Fibroblast of lung (primary cell): ENCODE results near the gene SNRPD1. TPM values are rescaled to one million over a fixed set of nuclear protein-coding genes. Genes with fewer than 3 reads are reported as not detected.

Experiments
- DNase-seq, 2 donors: peaks; one replicate each; pipeline versions ENCODE4 v3.0.0 to v3.0.0-alpha.2; 2010; ENCODE audit warnings: low read depth in 2 of 2
- H2AFZ ChIP-seq: 2 replicates; pipeline ENCODE4 v1.5.1; 2012; ENCODE audit warnings: low read length, control low read depth, inconsistent platforms
- H3K27ac ChIP-seq: 2 replicates; pipeline ENCODE4 v1.5.1; 2011; ENCODE audit warnings: low read length, control low read depth; ENCODE audit not compliant: insufficient read depth
- H3K27me3 ChIP-seq: 2 replicates; pipeline ENCODE4 v1.5.1; 2011; ENCODE audit warnings: mild to moderate bottlenecking, low read length; ENCODE audit not compliant: control insufficient read depth, insufficient read depth
- H3K36me3 ChIP-seq: 2 replicates; pipeline ENCODE4 v1.5.1; 2011; ENCODE audit warnings: low read length; ENCODE audit not compliant: control insufficient read depth, insufficient read depth
- H3K4me1 ChIP-seq: 2 replicates; pipeline ENCODE4 v1.5.1; 2011; ENCODE audit warnings: low read length; ENCODE audit not compliant: control insufficient read depth, insufficient read depth; ENCODE audit errors: extremely low read depth
- H3K4me2 ChIP-seq: 2 replicates; pipeline ENCODE4 v1.5.1; 2011; ENCODE audit warnings: low read length, control low read depth; ENCODE audit not compliant: insufficient read depth; ENCODE audit errors: extremely low read depth
- H3K4me3 ChIP-seq, 4 experiments: fragments of 200-600 bp in 1 of 4; sonication (generic) in 1 of 4; replicated peaks in 1 of 4; 2 replicates each; pipeline ENCODE4 v1.5.1; 2011 to 2016; ENCODE audit warnings: low read length in 4 of 4, low read depth in 3 of 4, mild to moderate bottlenecking in 3 of 4, control low read depth in 2 of 4, inconsistent platforms in 1 of 4, mixed read lengths in 1 of 4; ENCODE audit not compliant: insufficient read depth in 1 of 4; ENCODE audit errors: control extremely low read depth in 1 of 4
- H3K79me2 ChIP-seq: 2 replicates; pipeline ENCODE4 v1.5.1; 2012; ENCODE audit warnings: mild to moderate bottlenecking, low read length, inconsistent platforms; ENCODE audit not compliant: control insufficient read depth, insufficient read depth
- H3K9ac ChIP-seq: 2 replicates; pipeline ENCODE4 v1.5.1; 2011; ENCODE audit warnings: mild to moderate bottlenecking, low read length, control low read depth; ENCODE audit not compliant: insufficient read depth
- H3K9me3 ChIP-seq: 2 replicates; pipeline ENCODE4 v1.5.1; 2012; ENCODE audit warnings: low read depth, low read length; ENCODE audit not compliant: control insufficient read depth, insufficient read depth
- H4K20me1 ChIP-seq: 2 replicates; pipeline ENCODE4 v1.5.1; 2011; ENCODE audit warnings: low read length; ENCODE audit not compliant: control insufficient read depth, insufficient read depth; ENCODE audit errors: extremely low read depth
- EZH2 ChIP-seq: IDR thresholded peaks from 2 replicates; pipeline ENCODE4 v1.5.1; 2012; ENCODE audit warnings: low read length, control low read depth, mild to moderate bottlenecking; ENCODE audit errors: missing control alignments
- polyA plus RNA-seq, 2 donors: library from polyadenylated mRNA; depleted of rRNA in 1 of 2; stranded (reverse) in 1 of 2; unstranded in 1 of 2; fragments of >200 nt; gene quantifications; 2 replicates each; pipeline ENCODE4 v1.2.1, GENCODE V29; 2011 to 2012; ENCODE audit warnings: missing spikeins in 1 of 2
- total RNA-seq: library from RNA; depleted of rRNA; stranded (reverse); fragments of >200 nt; gene quantifications from 2 replicates; pipeline ENCODE4 v1.2.1, GENCODE V29; 2014
- TF ChIP-seq, protein P1 (sequence below), 2 donors: IDR thresholded peaks in 1 of 2; conservative IDR thresholded peaks in 1 of 2; 1 replicate in 1 of 2; 2 replicates in 1 of 2; pipeline ENCODE4 v1.5.1; 2011 to 2012; ENCODE audit warnings: low read length in 2 of 2, control low read depth in 1 of 2, inconsistent platforms in 1 of 2, low read depth in 1 of 2, mild to moderate bottlenecking in 1 of 2

Gene SNRPD1
- total and polyA plus RNA-seq, 2 donors (not counting 1 experiment from before 2014, with no cell fraction given), result 10.2 to 26.2 TPM

DNA sequence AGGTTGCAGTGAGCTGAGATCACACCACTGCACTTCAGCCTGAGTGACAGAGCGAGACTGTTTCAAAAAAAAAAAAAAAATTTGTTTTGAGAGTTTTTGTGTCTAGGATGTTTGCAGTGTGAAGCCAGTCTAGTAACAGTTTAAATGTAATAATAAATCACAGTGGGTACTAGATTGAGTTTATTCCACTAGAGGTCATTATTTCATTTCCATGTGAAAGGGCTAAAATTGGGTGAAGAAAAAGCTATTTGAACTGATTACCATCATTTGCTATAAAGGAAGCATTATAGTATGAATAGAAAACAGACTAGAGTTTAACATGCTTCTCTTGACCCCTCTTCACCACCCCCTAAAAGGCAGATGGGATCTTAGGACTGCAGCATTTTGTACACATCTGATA lies 20.3 kb downstream of the SNRPD1 start:
- no peaks in the 10 kb centered on the region for H4K20me1 ChIP-seq
- H3K4me1 ChIP-seq, result no peaks in the 10 kb centered on the region
- TF ChIP-seq, protein P1, sequence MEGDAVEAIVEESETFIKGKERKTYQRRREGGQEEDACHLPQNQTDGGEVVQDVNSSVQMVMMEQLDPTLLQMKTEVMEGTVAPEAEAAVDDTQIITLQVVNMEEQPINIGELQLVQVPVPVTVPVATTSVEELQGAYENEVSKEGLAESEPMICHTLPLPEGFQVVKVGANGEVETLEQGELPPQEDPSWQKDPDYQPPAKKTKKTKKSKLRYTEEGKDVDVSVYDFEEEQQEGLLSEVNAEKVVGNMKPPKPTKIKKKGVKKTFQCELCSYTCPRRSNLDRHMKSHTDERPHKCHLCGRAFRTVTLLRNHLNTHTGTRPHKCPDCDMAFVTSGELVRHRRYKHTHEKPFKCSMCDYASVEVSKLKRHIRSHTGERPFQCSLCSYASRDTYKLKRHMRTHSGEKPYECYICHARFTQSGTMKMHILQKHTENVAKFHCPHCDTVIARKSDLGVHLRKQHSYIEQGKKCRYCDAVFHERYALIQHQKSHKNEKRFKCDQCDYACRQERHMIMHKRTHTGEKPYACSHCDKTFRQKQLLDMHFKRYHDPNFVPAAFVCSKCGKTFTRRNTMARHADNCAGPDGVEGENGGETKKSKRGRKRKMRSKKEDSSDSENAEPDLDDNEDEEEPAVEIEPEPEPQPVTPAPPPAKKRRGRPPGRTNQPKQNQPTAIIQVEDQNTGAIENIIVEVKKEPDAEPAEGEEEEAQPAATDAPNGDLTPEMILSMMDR (conservative IDR thresholded peaks at IDR 0.05 in 1 of 2, IDR thresholded peaks at IDR 0.05 in 1 of 2; ENCODE audit: low read depth in 1 of 2, low read length in 2 of 2), result no peak
- no peak for TF ChIP-seq EZH2
- peaks cover 4% of the 10 kb centered on the region for H3K36me3 ChIP-seq
- DNase-seq, result peak in 1 of 2 donors; percentile 21
- no peaks in the 10 kb centered on the region for H3K9me3 ChIP-seq
- H3K4me3 ChIP-seq, result no peak overlapping the region
- no peak overlapping the region for H2AFZ ChIP-seq
- H3K27me3 ChIP-seq, result no peaks in the 10 kb centered on the region
- no peak overlapping the region for H3K4me2 ChIP-seq
- no peak overlapping the region for H3K27ac ChIP-seq
- no peaks in the 10 kb centered on the region for H3K79me2 ChIP-seq
- no peak overlapping the region for H3K9ac ChIP-seq

DNA sequence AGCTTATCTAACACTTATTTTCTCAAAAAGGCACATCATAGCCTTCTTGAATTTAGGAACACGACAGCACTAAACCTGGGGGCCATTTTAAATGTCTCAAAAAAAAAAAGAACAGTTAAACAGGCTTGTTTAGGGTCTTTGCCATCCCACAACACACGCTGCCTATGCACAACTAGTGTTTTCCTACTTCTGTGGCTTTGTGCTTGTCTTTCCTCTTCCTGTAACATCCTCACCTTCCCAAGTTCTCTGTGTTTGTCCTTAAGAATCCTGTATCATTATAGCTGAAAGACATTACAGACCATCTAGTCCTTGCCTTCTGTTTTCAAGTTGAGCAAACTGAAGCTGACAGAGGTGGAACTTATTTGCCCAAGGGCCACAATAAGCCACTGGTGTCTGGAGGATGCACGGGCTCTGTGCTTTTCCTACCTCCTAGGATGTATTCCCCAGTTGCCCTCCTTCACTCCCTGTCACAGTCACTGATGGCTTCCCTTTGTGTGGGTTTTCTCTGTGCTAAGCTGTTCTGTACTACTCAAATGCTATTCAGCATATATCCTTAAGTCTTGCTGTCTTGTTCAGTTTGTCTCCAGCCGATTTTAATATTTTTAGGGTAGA lies 22.6 kb downstream of the SNRPD1 start:
- Histone ChIP-seq H3K79me2 (no peaks in the 10 kb centered on the region), H3K4me2 (no peak overlapping the region), H3K36me3 (peaks cover 4% of the 10 kb centered on the region), H3K9me3 (no peaks in the 10 kb centered on the region), H2AFZ (no peak overlapping the region), H3K9ac (no peak overlapping the region), H4K20me1 (no peaks in the 10 kb centered on the region), H3K4me3 (no peak overlapping the region), H3K27me3 (no peaks in the 10 kb centered on the region), H3K4me1 (no peaks in the 10 kb centered on the region), H3K27ac (no peak overlapping the region)
- no peak for TF ChIP-seq EZH2
- TF ChIP-seq, protein P1 (conservative IDR thresholded peaks at IDR 0.05 in 1 of 2, IDR thresholded peaks at IDR 0.05 in 1 of 2; ENCODE audit: low read depth in 1 of 2, low read length in 2 of 2), result no peak
- no peak for DNase-seq

DNA sequence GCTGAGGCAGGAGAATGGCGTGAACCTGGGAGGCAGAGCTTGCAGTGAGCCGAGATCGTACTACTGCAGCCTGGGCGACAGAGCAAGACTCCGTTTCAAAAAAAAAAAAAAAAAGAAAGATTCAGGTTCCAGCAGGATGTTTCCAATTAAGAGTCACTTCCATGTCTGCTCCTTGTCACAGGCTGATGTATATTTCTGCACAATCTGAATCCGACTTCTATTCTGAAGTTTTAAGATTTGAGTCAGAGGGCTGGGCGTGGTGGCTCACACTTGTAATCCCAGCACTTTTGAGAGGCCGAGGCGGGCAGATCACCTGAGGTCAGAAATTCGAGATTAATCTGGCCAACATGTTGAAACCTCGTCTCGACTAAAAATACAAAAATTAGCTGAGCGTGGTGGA lies 24.7 kb downstream of the SNRPD1 start:
- TF ChIP-seq, protein P1 (conservative IDR thresholded peaks at IDR 0.05 in 1 of 2, IDR thresholded peaks at IDR 0.05 in 1 of 2; ENCODE audit: low read depth in 1 of 2, low read length in 2 of 2), result no peak
- no peak for TF ChIP-seq EZH2
- Histone ChIP-seq H2AFZ (no peak overlapping the region), H3K27ac (no peak overlapping the region), H3K36me3 (peaks cover 2% of the 10 kb centered on the region), H3K9ac (no peak overlapping the region), H3K4me3 (no peak overlapping the region), H3K79me2 (no peaks in the 10 kb centered on the region), H3K4me2 (no peak overlapping the region), H3K27me3 (no peaks in the 10 kb centered on the region), H3K9me3 (no peaks in the 10 kb centered on the region), H4K20me1 (no peaks in the 10 kb centered on the region), H3K4me1 (no peaks in the 10 kb centered on the region)
- DNase-seq, result no peak
